H1 (cell line): ENCODE measurements around the gene INO80. TPM values are rescaled to one million over a fixed set of nuclear protein-coding genes. Genes with fewer than 3 reads are reported as not detected.

ENCODE experiments used
- EGR1 ChIP-seq: IDR thresholded peaks from 2 replicates; pipeline ENCODE4 v1.6.1; 2011; ENCODE audit warnings: low read depth, low read length, borderline replicate concordance
- POLR2A ChIP-seq, 2 experiments: IDR thresholded peaks; 1 replicate in 1 of 2; 2 replicates in 1 of 2; pipeline ENCODE4 v1.6.1; 2011; ENCODE audit warnings: low read depth in 2 of 2, low read length in 2 of 2, mild to moderate bottlenecking in 2 of 2; ENCODE audit errors: control extremely low read depth in 1 of 2
- RBBP5 ChIP-seq: IDR thresholded peaks from 2 replicates; pipeline ENCODE4 v1.7.1; 2012; ENCODE audit warnings: low read depth, mild to moderate bottlenecking, inconsistent platforms, low read length, moderate library complexity, borderline replicate concordance
- polyA plus RNA-seq, 7 experiments: library from polyadenylated mRNA; depleted of rRNA in 3 of 7; stranded (reverse) in 5 of 7; unstranded in 2 of 7; fragments of >200 nt in 5 of 7; fragments of 200-250 nt in 2 of 7; gene quantifications; 1 replicate in 5 of 7; 2 replicates in 1 of 7; 4 replicates in 1 of 7; pipeline versions ENCODE4 v1.2.1 to v1.2.3, GENCODE V29; 2011 to 2013; ENCODE audit warnings: missing spikeins in 2 of 7, mixed read lengths in 2 of 7
- total RNA-seq: library from RNA; stranded (reverse); fragmentation: NEBNext Ultra II Directional; extraction: Animal tissue kit (Norgen Biotek cat#: 25700); gene quantifications from 2 replicates; pipeline ENCODE4 v1.2.1, GENCODE V29; 2021
- TF ChIP-seq, protein P1 (sequence below): fragments of 300-600 bp; sonication (generic); IDR thresholded peaks from 2 replicates; pipeline ENCODE4 v1.7.1; 2012; ENCODE audit warnings: low read length, moderate library complexity, mild to moderate bottlenecking, inconsistent platforms; ENCODE audit not compliant: insufficient replicate concordance

Gene INO80
- total and polyA plus RNA-seq, 2 of the 8 experiments (the other 6 are each of a cell fraction or from before 2014, with no cell fraction given) = 4.3 to 24.5 TPM

DNA sequence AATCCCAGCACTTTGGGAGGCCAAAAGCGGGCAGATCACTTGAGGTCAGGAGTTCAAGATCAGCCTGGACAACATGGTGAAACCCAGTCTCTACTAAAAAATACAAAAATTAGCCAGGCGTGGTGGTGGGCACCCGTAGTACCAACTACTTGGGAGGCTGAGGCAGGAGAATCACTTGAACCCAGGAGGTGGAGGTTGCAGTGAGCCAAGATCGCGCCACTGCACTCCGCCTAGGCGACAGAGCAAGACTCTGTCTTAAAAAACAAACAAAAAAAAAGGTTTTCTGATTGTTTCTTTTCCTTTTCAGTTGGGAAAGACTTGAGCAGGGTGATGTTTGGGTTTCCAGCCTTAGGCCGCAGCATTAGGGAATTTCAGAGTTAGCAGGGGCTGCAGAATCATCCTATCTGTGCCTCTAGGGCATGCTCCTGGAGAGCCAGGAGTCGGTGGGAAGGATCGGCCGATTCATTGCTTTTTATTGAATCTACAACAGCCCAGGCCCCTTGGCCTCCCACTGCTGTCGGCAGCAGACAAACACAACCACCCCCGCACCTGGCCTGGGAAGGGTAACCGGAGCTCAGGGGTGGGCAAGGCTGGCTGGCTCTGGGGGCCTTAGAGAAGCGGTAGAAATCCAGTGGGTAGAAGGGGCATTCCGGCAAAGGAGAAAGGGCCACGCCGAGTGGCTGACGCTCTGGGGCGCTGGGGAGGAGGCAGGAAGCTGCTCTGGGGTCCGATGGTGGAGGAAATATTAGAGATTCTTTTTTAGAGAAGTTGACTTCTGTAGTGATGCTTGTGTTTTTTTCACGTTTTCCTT, 156.5 kb downstream of the INO80 start (continued):
- TF ChIP-seq, protein P1, sequence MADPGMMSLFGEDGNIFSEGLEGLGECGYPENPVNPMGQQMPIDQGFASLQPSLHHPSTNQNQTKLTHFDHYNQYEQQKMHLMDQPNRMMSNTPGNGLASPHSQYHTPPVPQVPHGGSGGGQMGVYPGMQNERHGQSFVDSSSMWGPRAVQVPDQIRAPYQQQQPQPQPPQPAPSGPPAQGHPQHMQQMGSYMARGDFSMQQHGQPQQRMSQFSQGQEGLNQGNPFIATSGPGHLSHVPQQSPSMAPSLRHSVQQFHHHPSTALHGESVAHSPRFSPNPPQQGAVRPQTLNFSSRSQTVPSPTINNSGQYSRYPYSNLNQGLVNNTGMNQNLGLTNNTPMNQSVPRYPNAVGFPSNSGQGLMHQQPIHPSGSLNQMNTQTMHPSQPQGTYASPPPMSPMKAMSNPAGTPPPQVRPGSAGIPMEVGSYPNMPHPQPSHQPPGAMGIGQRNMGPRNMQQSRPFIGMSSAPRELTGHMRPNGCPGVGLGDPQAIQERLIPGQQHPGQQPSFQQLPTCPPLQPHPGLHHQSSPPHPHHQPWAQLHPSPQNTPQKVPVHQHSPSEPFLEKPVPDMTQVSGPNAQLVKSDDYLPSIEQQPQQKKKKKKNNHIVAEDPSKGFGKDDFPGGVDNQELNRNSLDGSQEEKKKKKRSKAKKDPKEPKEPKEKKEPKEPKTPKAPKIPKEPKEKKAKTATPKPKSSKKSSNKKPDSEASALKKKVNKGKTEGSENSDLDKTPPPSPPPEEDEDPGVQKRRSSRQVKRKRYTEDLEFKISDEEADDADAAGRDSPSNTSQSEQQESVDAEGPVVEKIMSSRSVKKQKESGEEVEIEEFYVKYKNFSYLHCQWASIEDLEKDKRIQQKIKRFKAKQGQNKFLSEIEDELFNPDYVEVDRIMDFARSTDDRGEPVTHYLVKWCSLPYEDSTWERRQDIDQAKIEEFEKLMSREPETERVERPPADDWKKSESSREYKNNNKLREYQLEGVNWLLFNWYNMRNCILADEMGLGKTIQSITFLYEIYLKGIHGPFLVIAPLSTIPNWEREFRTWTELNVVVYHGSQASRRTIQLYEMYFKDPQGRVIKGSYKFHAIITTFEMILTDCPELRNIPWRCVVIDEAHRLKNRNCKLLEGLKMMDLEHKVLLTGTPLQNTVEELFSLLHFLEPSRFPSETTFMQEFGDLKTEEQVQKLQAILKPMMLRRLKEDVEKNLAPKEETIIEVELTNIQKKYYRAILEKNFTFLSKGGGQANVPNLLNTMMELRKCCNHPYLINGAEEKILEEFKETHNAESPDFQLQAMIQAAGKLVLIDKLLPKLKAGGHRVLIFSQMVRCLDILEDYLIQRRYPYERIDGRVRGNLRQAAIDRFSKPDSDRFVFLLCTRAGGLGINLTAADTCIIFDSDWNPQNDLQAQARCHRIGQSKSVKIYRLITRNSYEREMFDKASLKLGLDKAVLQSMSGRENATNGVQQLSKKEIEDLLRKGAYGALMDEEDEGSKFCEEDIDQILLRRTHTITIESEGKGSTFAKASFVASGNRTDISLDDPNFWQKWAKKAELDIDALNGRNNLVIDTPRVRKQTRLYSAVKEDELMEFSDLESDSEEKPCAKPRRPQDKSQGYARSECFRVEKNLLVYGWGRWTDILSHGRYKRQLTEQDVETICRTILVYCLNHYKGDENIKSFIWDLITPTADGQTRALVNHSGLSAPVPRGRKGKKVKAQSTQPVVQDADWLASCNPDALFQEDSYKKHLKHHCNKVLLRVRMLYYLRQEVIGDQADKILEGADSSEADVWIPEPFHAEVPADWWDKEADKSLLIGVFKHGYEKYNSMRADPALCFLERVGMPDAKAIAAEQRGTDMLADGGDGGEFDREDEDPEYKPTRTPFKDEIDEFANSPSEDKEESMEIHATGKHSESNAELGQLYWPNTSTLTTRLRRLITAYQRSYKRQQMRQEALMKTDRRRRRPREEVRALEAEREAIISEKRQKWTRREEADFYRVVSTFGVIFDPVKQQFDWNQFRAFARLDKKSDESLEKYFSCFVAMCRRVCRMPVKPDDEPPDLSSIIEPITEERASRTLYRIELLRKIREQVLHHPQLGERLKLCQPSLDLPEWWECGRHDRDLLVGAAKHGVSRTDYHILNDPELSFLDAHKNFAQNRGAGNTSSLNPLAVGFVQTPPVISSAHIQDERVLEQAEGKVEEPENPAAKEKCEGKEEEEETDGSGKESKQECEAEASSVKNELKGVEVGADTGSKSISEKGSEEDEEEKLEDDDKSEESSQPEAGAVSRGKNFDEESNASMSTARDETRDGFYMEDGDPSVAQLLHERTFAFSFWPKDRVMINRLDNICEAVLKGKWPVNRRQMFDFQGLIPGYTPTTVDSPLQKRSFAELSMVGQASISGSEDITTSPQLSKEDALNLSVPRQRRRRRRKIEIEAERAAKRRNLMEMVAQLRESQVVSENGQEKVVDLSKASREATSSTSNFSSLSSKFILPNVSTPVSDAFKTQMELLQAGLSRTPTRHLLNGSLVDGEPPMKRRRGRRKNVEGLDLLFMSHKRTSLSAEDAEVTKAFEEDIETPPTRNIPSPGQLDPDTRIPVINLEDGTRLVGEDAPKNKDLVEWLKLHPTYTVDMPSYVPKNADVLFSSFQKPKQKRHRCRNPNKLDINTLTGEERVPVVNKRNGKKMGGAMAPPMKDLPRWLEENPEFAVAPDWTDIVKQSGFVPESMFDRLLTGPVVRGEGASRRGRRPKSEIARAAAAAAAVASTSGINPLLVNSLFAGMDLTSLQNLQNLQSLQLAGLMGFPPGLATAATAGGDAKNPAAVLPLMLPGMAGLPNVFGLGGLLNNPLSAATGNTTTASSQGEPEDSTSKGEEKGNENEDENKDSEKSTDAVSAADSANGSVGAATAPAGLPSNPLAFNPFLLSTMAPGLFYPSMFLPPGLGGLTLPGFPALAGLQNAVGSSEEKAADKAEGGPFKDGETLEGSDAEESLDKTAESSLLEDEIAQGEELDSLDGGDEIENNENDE = no peak
- TF ChIP-seq POLR2A (IDR thresholded peaks at IDR 0.05; ENCODE audit: control extremely low read depth in 1 of 2, low read depth in 2 of 2, low read length in 2 of 2) = no peak
- TF ChIP-seq RBBP5 = no peak
- peak; percentile 72; the same call in 1 of the 2 replicates for TF ChIP-seq EGR1
